A673 (cell line): ENCODE results near the gene ZNF394. TPM values are rescaled to one million over a fixed set of nuclear protein-coding genes. Genes with fewer than 3 reads are reported as not detected.

Source experiments
- BruUV-seq: library from RNA; stranded (reverse); fragments of 400-500 nt; replicated peaks from 2 replicates; lab custom pipeline; 2021; lab: Mats Ljungman, UMichigan
- CTCF ChIA-PET: fragments of 300-600 bp; sonication (Branson Sonifier 250); formaldehyde crosslinking; loops from one replicate; lab custom pipeline; 2022; ENCODE audit warnings: antibody characterized with exemption; lab: Charles Lee
- POLR2A ChIA-PET: fragments of 300-600 bp; sonication (Branson Sonifier 250); formaldehyde crosslinking; loops from one replicate; lab custom pipeline; 2022; ENCODE audit warnings: antibody characterized with exemption; ENCODE audit not compliant: low non-redundant PET; lab: Charles Lee
- DNase-seq: peaks from one replicate; pipeline ENCODE4 v3.0.0-alpha.2; 2015; ENCODE audit warnings: low spot score
- H3K27ac ChIP-seq: fragments of 200-600 bp; sonication (generic); 2 replicates; pipeline ENCODE4 v1.5.1; 2016; ENCODE audit warnings: mixed run types, low read depth, mild to moderate bottlenecking, mixed read lengths, antibody characterized with exemption, low read length; ENCODE audit not compliant: poor library complexity, severe bottlenecking
- H3K27me3 ChIP-seq: fragments of 200-600 bp; sonication (generic); replicated peaks from 2 replicates; pipeline ENCODE4 v1.6.1; 2017; ENCODE audit warnings: mixed run types, low read depth, mild to moderate bottlenecking, mixed read lengths, antibody characterized with exemption, low read length; ENCODE audit not compliant: insufficient read depth, poor library complexity
- H3K36me3 ChIP-seq: fragments of 200-600 bp; sonication (generic); 2 replicates; pipeline ENCODE4 v1.6.1; 2016; ENCODE audit warnings: mixed run types, mild to moderate bottlenecking, mixed read lengths, antibody characterized with exemption, low read length; ENCODE audit not compliant: insufficient read depth, poor library complexity, severe bottlenecking
- H3K4me1 ChIP-seq: fragments of 200-600 bp; sonication (generic); 2 replicates; pipeline ENCODE4 v1.6.1; 2017; ENCODE audit warnings: mixed run types, mild to moderate bottlenecking, mixed read lengths, antibody characterized with exemption, low read length; ENCODE audit not compliant: insufficient read depth, poor library complexity, severe bottlenecking
- H3K4me3 ChIP-seq: fragments of 200-600 bp; sonication (generic); 2 replicates; pipeline ENCODE4 v1.5.1; 2016; ENCODE audit warnings: low read depth, mixed run types, mild to moderate bottlenecking, mixed read lengths, low read length; ENCODE audit not compliant: poor library complexity, severe bottlenecking
- H3K9me3 ChIP-seq: fragments of 200-600 bp; sonication (generic); 2 replicates; pipeline ENCODE4 v1.6.1; 2016; ENCODE audit warnings: mixed run types, low read depth, mild to moderate bottlenecking, mixed read lengths, antibody characterized with exemption, low read length; ENCODE audit not compliant: poor library complexity, severe bottlenecking
- EZH2 ChIP-seq: fragments of 200-600 bp; sonication (generic); IDR thresholded peaks from 2 replicates; pipeline ENCODE4 v1.6.1; 2017; ENCODE audit warnings: borderline replicate concordance, low read depth, mild to moderate bottlenecking, mixed read lengths, antibody characterized with exemption, low read length; ENCODE audit not compliant: poor library complexity, severe bottlenecking
- intact Hi-C: fragments of 100-400 bp; cut with micrococcal nuclease; formaldehyde crosslinking; loops from one replicate; pipeline ENCODE4 v1.10.0; 2022; ENCODE audit not compliant: unreplicated experiment
- total RNA-seq: library from RNA; stranded (reverse); gene quantifications from 2 replicates; pipeline ENCODE4 v1.2.3, GENCODE V29; 2021
- TF ChIP-seq, protein P1 (sequence below): fragments of 300-800, 200-600 bp; sonication (generic); conservative IDR thresholded peaks from 2 replicates; pipeline ENCODE4 v1.5.1; 2017; ENCODE audit warnings: low read depth, mild to moderate bottlenecking, antibody characterized with exemption, low read length, moderate library complexity, mixed read lengths

ZNF394 gene
- total RNA-seq, 1 experiment from 2014 or later, result 20.2 TPM

DNA sequence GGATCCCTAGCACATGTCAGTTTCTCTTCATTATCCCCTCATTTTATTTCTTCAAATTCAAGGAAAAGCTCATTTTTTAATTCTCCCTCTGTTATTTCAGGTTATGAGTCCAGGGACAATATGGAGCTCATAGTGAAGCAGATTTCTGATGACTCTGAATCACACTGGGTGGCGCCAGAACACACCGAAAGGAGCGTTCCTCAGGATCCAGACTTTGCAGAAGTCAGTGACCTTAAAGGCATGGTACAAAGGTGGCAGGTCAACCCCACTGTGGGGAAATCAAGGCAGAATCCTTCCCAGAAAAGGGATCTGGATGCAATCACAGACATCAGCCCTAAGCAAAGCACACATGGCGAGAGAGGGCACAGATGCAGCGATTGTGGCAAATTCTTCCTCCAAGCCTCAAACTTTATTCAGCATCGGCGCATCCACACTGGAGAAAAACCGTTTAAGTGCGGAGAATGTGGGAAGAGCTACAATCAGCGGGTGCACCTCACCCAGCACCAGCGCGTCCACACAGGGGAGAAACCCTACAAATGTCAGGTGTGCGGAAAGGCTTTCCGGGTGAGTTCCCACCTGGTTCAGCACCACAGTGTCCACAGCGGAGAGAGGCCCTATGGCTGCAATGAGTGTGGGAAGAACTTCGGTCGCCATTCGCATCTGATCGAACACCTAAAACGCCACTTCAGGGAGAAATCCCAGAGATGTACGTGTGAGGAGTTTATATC lies 25.8 kb upstream of the ZNF394 start:
- intact Hi-C loops, result no loop called here
- TF ChIP-seq, protein P1, sequence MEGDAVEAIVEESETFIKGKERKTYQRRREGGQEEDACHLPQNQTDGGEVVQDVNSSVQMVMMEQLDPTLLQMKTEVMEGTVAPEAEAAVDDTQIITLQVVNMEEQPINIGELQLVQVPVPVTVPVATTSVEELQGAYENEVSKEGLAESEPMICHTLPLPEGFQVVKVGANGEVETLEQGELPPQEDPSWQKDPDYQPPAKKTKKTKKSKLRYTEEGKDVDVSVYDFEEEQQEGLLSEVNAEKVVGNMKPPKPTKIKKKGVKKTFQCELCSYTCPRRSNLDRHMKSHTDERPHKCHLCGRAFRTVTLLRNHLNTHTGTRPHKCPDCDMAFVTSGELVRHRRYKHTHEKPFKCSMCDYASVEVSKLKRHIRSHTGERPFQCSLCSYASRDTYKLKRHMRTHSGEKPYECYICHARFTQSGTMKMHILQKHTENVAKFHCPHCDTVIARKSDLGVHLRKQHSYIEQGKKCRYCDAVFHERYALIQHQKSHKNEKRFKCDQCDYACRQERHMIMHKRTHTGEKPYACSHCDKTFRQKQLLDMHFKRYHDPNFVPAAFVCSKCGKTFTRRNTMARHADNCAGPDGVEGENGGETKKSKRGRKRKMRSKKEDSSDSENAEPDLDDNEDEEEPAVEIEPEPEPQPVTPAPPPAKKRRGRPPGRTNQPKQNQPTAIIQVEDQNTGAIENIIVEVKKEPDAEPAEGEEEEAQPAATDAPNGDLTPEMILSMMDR, result peak; percentile 46
- TF ChIP-seq EZH2, result no peak
- H3K4me3 ChIP-seq, result no peak overlapping the region
- H3K27ac ChIP-seq, result no peak overlapping the region
- H3K27me3 ChIP-seq, result no peaks in the 10 kb centered on the region
- H3K9me3 ChIP-seq, result peaks cover 16% of the 10 kb centered on the region
- ChIA-PET POLR2A (interaction anchor here (0.6 kb wide), 1 partner anchor 51 kb away, joined by 3 read pairs; no protein-coding TSS in a partner anchor), CTCF (interaction anchor here (0.7 to 0.9 kb wide), 2 partner anchors 50 to 312 kb away, joined by 3 read pairs; no protein-coding TSS in a partner anchor)
- no TSS peak for BruUV-seq
- DNase-seq, result no peak
- no peaks in the 10 kb centered on the region for H3K4me1 ChIP-seq
- peaks cover 39% of the 10 kb centered on the region for H3K36me3 ChIP-seq

GRCh38 chr7:99521399-99521798 lies 21.3 kb upstream of the ZNF394 start:
- CTCF ChIA-PET, result interaction anchor here (0.6 kb wide), 1 partner anchor 53 kb away, joined by 8 read pairs; no protein-coding TSS in a partner anchor
- POLR2A ChIA-PET, result no interaction called here
- no TSS peak for BruUV-seq

GRCh38 chr7:99514050-99514449 lies 14.0 kb upstream of the ZNF394 start:
- no peak overlapping the region for H3K27ac ChIP-seq
- ChIA-PET CTCF (no interaction called here), POLR2A (no interaction called here)
- no peaks in the 10 kb centered on the region for H3K27me3 ChIP-seq
- H3K36me3 ChIP-seq, result peaks cover 29% of the 10 kb centered on the region
- H3K4me1 ChIP-seq, result no peaks in the 10 kb centered on the region
- TF ChIP-seq, protein P1, result no peak
- no peak for TF ChIP-seq EZH2
- no peaks in the 10 kb centered on the region for H3K9me3 ChIP-seq
- intact Hi-C loops, result no loop called here
- BruUV-seq, result no TSS peak
- DNase-seq, result no peak
- H3K4me3 ChIP-seq, result no peak overlapping the region

More at GRCh38 chr7:99521399-99521798, 21.3 kb upstream of the ZNF394 start:
- H3K4me1 ChIP-seq, result no peaks in the 10 kb centered on the region
- peaks cover 24% of the 10 kb centered on the region for H3K36me3 ChIP-seq
- no peaks in the 10 kb centered on the region for H3K9me3 ChIP-seq
- H3K27me3 ChIP-seq, result no peaks in the 10 kb centered on the region
- intact Hi-C loops, result no loop called here
- no peak for DNase-seq
- no peak overlapping the region for H3K27ac ChIP-seq
- H3K4me3 ChIP-seq, result no peak overlapping the region
- TF ChIP-seq, protein P1, result no peak
- TF ChIP-seq EZH2, result no peak
